Activated effector memory CD4-positive, alpha-beta T cell treated with Interleukin-2 at 50 U/mL for 16 hours (primary cell): ENCODE measurements around the gene CNOT2.

Source experiments
- DNase-seq: peaks from one replicate; pipeline ENCODE4 v3.0.0-alpha.2; 2020

Gene CNOT2

GRCh38 chr12:70306676-70307075 lies 63.4 kb downstream of the CNOT2 start:
- no peak for DNase-seq

- no peak for DNase-seq
Measured at GRCh38 chr12:70307868-70308267, 64.6 kb downstream of the CNOT2 start.

- no peak for DNase-seq
Measured at GRCh38 chr12:70309348-70309747, 66.1 kb downstream of the CNOT2 start.

GRCh38 chr12:70314145-70314544 lies 70.9 kb downstream of the CNOT2 start:
- no peak for DNase-seq

DNA sequence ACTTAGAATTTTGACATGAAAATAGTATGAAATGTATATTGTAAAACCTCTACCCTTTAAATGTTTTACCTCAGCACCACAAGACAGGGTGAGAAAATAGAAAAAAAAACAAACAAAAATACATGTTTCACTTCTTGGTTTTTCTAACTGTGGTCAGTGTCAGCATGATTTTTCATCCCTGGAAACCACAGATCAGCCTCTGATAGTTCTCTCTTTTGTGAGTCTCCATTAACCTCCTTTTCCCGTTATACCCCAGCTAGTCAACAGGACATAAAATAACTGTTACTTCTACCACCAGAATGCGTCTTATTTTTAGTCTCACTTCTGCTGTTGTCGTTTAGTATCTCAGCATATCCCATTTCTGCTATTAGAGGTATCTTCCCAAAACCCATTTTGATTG lies 74.5 kb downstream of the CNOT2 start:
- DNase-seq, result no peak

- DNase-seq, result no peak
Measured at GRCh38 chr12:70319605-70320004, 76.4 kb downstream of the CNOT2 start.

GRCh38 chr12:70321191-70321590 lies 78.0 kb downstream of the CNOT2 start:
- DNase-seq, result no peak

GRCh38 chr12:70327541-70327940 lies 84.3 kb downstream of the CNOT2 start:
- no peak for DNase-seq

DNA sequence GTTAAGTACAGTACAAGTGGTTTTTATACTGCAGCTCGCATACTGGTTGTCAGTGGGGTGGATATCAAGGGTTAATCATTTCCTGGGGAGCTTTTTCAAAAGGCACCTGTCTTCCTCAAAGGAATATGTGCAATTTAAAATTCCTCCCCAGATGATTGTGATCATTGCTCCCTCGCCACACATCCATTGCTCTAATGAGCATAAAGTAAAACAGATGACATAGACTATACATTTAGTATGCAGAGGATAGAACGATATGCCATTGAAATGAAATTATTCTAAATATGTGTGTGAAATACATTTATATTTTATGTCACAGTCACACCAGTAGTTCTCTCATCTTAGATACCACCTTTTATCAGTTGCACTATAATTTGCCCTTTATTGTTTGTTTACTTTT lies 86.5 kb downstream of the CNOT2 start:
- DNase-seq, result no peak

- DNase-seq, result no peak
Measured at GRCh38 chr12:70330158-70330557, 86.9 kb downstream of the CNOT2 start.

DNA sequence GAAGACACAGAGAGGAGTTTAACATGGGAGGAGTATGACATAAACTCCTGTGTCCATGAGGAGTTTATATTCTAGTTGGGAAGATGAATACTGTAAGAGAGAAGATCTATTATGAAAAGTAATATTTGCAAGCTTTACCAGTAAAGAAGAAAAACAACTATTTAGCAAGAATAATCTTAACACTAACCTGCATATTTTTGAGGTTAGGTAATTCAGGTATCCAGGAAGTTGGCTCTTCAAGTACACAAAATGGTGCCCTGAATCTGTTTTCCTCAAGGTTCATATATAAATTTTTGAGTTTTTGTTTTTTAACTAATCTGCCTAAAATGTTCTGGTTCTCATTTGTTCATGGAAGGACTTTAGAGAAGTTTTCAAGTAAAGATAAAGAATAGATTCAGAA lies 89.0 kb downstream of the CNOT2 start:
- no peak for DNase-seq

DNA sequence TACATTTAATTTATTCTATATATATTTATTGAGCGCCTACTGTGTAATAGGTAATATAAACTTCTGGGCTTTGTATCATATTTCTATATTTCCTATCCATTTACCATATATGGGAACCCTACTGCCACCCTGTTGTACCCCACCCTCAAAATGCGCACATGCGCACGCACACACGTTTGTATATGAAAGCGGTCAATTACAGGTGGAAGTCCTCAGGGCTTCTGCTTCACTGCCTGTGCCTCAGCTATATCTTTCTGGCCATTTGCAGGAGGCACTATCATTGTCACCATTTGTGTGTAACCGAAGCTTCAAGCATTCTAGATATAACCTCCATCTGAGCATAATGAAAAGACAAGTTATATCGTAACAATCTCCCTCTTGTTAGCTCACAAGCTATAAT lies 91.5 kb downstream of the CNOT2 start:
- no peak for DNase-seq

- DNase-seq, result no peak
Measured at GRCh38 chr12:70338531-70338930, 95.3 kb downstream of the CNOT2 start.

DNA sequence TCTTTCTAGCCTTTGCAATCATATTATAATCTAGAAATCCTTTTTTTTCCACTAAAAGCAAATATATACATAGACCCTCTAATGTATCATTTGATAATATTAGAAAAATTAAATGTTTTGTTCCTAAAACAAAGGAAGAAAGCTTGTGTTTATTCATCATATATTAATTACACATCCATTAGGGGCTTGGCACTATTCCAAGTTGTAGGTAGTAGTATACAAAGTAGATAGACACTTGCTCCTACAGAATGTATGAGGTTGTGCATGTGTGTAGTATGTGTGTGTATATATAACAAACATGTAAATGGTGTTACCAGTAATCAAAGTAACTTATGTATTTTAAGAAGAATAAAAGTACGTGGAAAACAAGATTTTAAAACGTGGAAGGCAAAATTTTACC lies 107.8 kb downstream of the CNOT2 start:
- DNase-seq, result no peak

- DNase-seq, result no peak
Measured at GRCh38 chr12:70353780-70354660, 110.8 kb downstream of the CNOT2 start.

- DNase-seq, result no peak
Measured at GRCh38 chr12:70354787-70355186, 111.6 kb downstream of the CNOT2 start.

- no peak for DNase-seq
Measured at GRCh38 chr12:70355972-70356371, 112.7 kb downstream of the CNOT2 start.

DNA sequence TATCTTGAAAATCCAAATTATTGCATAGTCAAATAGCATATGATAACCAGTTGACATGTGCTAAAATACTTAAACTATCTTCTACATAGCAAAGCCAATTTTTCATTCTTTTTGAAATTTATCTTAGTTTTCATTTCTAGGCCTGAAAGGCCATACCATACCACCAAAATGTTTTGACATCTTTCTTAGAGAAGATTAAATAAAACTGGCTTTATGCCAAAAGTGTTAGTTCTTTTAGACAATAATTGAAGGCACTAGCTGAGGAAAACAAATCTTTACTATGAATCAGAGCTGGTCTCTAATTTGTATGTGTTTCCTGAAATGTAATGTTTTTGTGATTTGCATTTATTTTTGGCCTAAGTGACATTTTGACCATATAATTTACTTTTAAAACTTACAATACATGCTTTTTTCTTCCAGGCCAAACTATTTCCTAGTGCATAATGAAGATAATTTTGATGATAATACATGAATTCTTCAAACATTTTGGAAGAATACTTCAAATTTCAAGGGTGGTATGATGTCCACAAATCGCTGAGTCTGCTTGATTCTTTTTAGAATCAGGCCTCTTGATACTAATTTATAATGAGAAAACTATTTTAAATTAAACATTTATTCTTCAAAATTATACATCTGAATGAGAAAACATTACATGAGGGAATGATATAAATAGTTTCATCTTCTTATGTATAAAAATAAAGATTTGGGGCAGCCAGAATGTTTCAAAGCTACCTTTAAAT lies 116.4 kb downstream of the CNOT2 start:
- DNase-seq, result no peak

- no peak for DNase-seq
Measured at GRCh38 chr12:70360218-70360617, 117.0 kb downstream of the CNOT2 start.

DNA sequence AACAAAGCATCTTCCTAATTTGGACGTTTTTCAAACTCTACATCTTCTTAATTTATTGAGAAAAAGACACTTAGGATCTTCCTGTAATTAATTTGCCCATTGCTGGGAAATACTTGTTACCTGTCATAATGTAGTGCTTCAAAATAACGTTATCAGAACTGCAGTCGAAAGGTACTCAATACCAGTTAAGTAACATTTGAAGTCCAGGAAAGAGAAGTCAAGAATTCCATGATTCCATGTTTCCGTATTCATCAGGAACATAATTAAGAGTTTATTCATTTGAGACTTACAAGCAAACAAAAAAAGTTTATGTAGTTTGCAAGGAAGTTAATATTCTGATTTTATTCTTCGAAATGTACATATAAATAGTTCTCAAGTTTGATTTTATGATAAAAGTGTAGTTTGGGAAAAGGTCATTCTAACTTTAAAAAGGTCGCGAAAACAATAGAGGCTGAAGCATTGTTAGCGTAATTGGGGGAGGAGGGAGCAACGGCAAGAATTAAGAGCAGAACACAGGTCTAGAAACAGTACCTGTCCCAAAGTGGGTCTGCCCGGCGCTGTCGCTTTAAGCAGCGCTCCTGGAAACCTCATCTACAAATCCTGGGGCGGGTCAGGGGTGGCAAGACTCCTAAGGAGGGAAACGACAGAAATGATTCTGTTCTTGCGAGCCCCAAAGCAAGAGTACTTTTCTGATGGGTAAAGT lies 121.6 kb downstream of the CNOT2 start:
- DNase-seq, result no peak

GRCh38 chr12:70365398-70365647 lies 122.1 kb downstream of the CNOT2 start:
- no peak for DNase-seq

- DNase-seq, result peak; percentile 55
Measured at GRCh38 chr12:70365648-70366518, 122.7 kb downstream of the CNOT2 start, which contains the start of gene KCNMB4. TSS of gene KCNMB4 (plus strand) at chr12:70366290. CDS start at chr12:70366735, 445 bp downstream.
